Activated CD4-positive, alpha-beta T cell treated with anti-CD3 and anti-CD28 coated beads for 36 hours (primary cell): ENCODE measurements around the gene PDP2. TPM values are rescaled to one million over a fixed set of nuclear protein-coding genes. Genes with fewer than 3 reads are reported as not detected.

Experiments
- ATAC-seq: fragments of 200-7000 bp; cut with Tn5 transposase; one replicate; pipeline ENCODE4 v1.10.0; 2021; ENCODE audit warnings: mild to moderate bottlenecking, moderate library complexity
- CTCF ChIA-PET: fragments of 350-600 bp; sonication (Branson Sonifier 250); formaldehyde crosslinking; loops from one replicate; lab custom pipeline; 2021; ENCODE audit warnings: antibody characterized with exemption; lab: Charles Lee
- POLR2A ChIA-PET: fragments of 350-600 bp; sonication (Branson Sonifier 250); formaldehyde crosslinking; loops from one replicate; lab custom pipeline; 2021; ENCODE audit warnings: antibody characterized with exemption, inconsistent platforms; lab: Charles Lee
- DNase-seq: peaks from one replicate; pipeline ENCODE4 v3.0.0-alpha.2; 2020
- H3K27ac Mint-ChIP-seq: one replicate; pipeline ENCODE4 v1.8.0; 2021; ENCODE audit warnings: mixed read lengths
- H3K27me3 Mint-ChIP-seq: one replicate; pipeline ENCODE4 v1.8.0; 2021; ENCODE audit warnings: mixed read lengths
- H3K36me3 Mint-ChIP-seq: one replicate; pipeline ENCODE4 v1.8.0; 2021; ENCODE audit warnings: low read depth, mixed read lengths
- H3K4me1 Mint-ChIP-seq: one replicate; pipeline ENCODE4 v1.8.0; 2021; ENCODE audit warnings: mixed read lengths
- H3K4me3 Mint-ChIP-seq: one replicate; pipeline ENCODE4 v1.8.0; 2021; ENCODE audit warnings: mild to moderate bottlenecking, moderate library complexity, mixed read lengths
- H3K9me3 Mint-ChIP-seq: one replicate; pipeline ENCODE4 v1.8.0; 2021; ENCODE audit warnings: low read depth, mixed read lengths
- intact Hi-C, 2 experiments: fragments of 100-400 bp; cut with DNase I in 1 of 2; cut with micrococcal nuclease in 1 of 2; formaldehyde crosslinking; loops; one replicate each; pipeline versions ENCODE4 v1.14.2 to v1.15.1; 2022 to 2024; cut with DNase I, micrococcal nuclease
- total RNA-seq, 2 experiments: library from RNA; stranded (reverse); gene quantifications; one replicate each; pipeline ENCODE4 v1.2.3, GENCODE V29; 2021

The PDP2 gene
- total RNA-seq, 2 experiments from 2014 or later: 27.8 to 36.6 TPM

DNA sequence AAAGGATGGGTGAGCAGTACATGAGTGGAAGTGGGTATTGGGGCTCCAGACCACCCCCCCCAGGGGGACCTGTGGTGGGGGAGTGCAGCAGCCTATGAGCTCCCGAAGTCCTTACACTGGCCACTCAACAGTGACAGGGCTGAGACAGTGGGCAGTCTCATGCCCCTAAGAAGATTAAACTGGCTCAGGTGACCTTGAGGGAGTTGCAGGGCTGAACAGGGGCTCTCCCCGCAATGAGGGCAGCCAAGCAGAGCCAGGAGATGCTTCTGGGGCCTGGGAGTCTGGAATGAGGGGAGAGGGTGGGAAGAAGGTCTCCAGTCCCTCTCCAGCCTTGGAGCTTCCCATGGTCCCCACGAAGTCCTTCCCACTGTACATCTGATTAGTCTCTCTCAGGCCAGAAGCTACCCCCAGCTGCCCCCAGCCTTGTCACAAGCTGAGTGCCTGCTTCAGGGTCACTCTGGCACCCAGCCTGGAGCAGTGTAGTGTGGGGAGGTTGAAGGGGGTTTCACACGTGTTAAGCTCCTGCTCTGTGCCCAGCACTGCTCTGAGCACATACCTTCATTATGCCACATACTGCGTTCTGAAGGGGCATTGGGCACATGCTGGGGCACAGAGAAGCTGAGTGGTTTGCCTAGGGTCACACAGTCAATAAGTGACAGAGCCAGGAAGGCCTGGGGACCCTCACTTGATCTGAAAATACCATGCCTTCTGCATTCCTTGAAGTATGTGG, 39.4 kb downstream of the PDP2 start:
- no peak for ATAC-seq
- Mint-ChIP-seq H3K36me3 (no peaks in the 10 kb centered on the region), H3K9me3 (no peaks in the 10 kb centered on the region), H3K27me3 (peaks cover 23% of the 10 kb centered on the region), H3K27ac (no peak overlapping the region), H3K4me1 (no peaks in the 10 kb centered on the region), H3K4me3 (no peak overlapping the region)
- ChIA-PET POLR2A (no interaction called here), CTCF (interaction anchor here (0.6 to 1.4 kb wide), 4 partner anchors 12 to 271 kb away, joined by 3 to 6 read pairs (median 4); no protein-coding TSS in a partner anchor)
- no peak for DNase-seq
- intact Hi-C loops: no loop called here

GRCh38 chr16:66920299-66920590, 39.9 kb downstream of the PDP2 start:
- no peak for DNase-seq
- ChIA-PET POLR2A (no interaction called here), CTCF (interaction anchor here (1.3 to 2.0 kb wide), 3 partner anchors 11 to 13 kb away, joined by 3 to 6 read pairs (median 5); no protein-coding TSS in a partner anchor)
- peaks cover 1% of the 10 kb centered on the region for H3K4me1 Mint-ChIP-seq
- H3K27ac Mint-ChIP-seq: no peak overlapping the region
- intact Hi-C loops: no loop called here
- H3K36me3 Mint-ChIP-seq: no peaks in the 10 kb centered on the region
- H3K9me3 Mint-ChIP-seq: no peaks in the 10 kb centered on the region
- ATAC-seq: no peak
- H3K27me3 Mint-ChIP-seq: peaks cover 24% of the 10 kb centered on the region
- H3K4me3 Mint-ChIP-seq: no peak overlapping the region

- Mint-ChIP-seq H3K36me3 (no peaks in the 10 kb centered on the region), H3K4me3 (no peak overlapping the region), H3K27me3 (peaks cover 32% of the 10 kb centered on the region), H3K9me3 (no peaks in the 10 kb centered on the region), H3K4me1 (peaks cover 7% of the 10 kb centered on the region), H3K27ac (no peak overlapping the region)
- no peak for ATAC-seq
- POLR2A ChIA-PET: interaction anchor here (0.6 kb wide), 1 partner anchor 179 kb away, joined by 3 read pairs; no protein-coding TSS in a partner anchor
- DNase-seq: no peak
- intact Hi-C loops: no loop called here
- CTCF ChIA-PET: interaction anchor here (0.7 to 2.0 kb wide), 3 partner anchors 11 to 43 kb away, joined by 3 to 5 read pairs (median 3); no protein-coding TSS in a partner anchor
Measured at GRCh38 chr16:66920924-66921680, 40.8 kb downstream of the PDP2 start.

GRCh38 chr16:66921729-66922450, 41.6 kb downstream of the PDP2 start:
- Mint-ChIP-seq H3K4me1 (peaks cover 7% of the 10 kb centered on the region), H3K4me3 (no peak overlapping the region), H3K27ac (no peak overlapping the region), H3K36me3 (no peaks in the 10 kb centered on the region), H3K9me3 (no peaks in the 10 kb centered on the region), H3K27me3 (peaks cover 33% of the 10 kb centered on the region)
- intact Hi-C loops: no loop called here
- ChIA-PET CTCF (interaction anchor here (0.7 to 2.0 kb wide), 3 partner anchors 10 to 42 kb away, joined by 3 to 5 read pairs (median 3); no protein-coding TSS in a partner anchor), POLR2A (interaction anchor here (0.6 kb wide), 1 partner anchor 180 kb away, joined by 3 read pairs; no protein-coding TSS in a partner anchor)
- DNase-seq (no peak), ATAC-seq (no peak)

- H3K27me3 Mint-ChIP-seq: peaks cover 33% of the 10 kb centered on the region
- H3K27ac Mint-ChIP-seq: no peak overlapping the region
- no peak for DNase-seq
- intact Hi-C loops: no loop called here
- no peak overlapping the region for H3K4me3 Mint-ChIP-seq
- ChIA-PET CTCF (interaction anchor here (0.6 to 1.2 kb wide), 5 partner anchors 12 to 55 kb away, joined by 3 read pairs; no protein-coding TSS in a partner anchor), POLR2A (no interaction called here)
- no peaks in the 10 kb centered on the region for H3K36me3 Mint-ChIP-seq
- H3K9me3 Mint-ChIP-seq: no peaks in the 10 kb centered on the region
- no peak for ATAC-seq
- H3K4me1 Mint-ChIP-seq: peaks cover 7% of the 10 kb centered on the region
Measured at GRCh38 chr16:66923247-66923731, 43.0 kb downstream of the PDP2 start.

DNA sequence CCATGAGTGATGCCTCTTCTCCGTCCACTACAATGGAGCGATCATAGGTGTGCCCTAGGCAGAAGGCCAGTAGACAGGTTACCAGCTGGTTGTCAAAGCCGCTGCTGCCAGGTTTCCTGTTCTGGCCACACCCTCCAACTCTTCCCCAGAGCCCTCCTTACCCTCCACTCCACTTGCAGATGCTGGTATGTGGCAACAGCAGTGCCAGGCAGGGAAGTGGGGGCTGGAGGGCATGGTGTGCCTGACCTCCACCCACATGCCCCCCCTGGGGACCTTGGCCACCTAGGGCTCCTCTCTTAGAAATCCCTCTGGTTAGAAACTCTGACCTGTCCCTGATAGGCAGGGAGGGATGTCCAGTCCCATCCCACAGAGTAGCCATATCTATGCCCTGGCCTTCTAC, 43.6 kb downstream of the PDP2 start:
- Mint-ChIP-seq H3K36me3 (no peaks in the 10 kb centered on the region), H3K4me1 (peaks cover 7% of the 10 kb centered on the region), H3K9me3 (no peaks in the 10 kb centered on the region), H3K27me3 (peaks cover 33% of the 10 kb centered on the region), H3K4me3 (no peak overlapping the region), H3K27ac (no peak overlapping the region)
- ChIA-PET CTCF (interaction anchor here (0.6 to 1.1 kb wide), 3 partner anchors 12 to 56 kb away, joined by 3 read pairs; no protein-coding TSS in a partner anchor), POLR2A (no interaction called here)
- intact Hi-C loops: loop anchor here in 1 of 2 experiments (2.0 kb wide), 1 partner anchor 29 kb away; no protein-coding TSS in a partner anchor
- no peak for ATAC-seq
- DNase-seq: no peak

- ATAC-seq (peak; percentile 75), DNase-seq (peak; percentile 73)
- H3K4me1 Mint-ChIP-seq: peaks cover 7% of the 10 kb centered on the region
- no peaks in the 10 kb centered on the region for H3K36me3 Mint-ChIP-seq
- H3K4me3 Mint-ChIP-seq: peak overlapping the region; percentile 38
- H3K9me3 Mint-ChIP-seq: no peaks in the 10 kb centered on the region
- intact Hi-C loops: loop anchor here in 1 of 2 experiments (2.0 to 5.0 kb wide), 2 partner anchors 30 to 317 kb away; no protein-coding TSS in a partner anchor
- H3K27me3 Mint-ChIP-seq: peaks cover 33% of the 10 kb centered on the region
- CTCF ChIA-PET: interaction anchor here (0.7 to 1.0 kb wide), 3 partner anchors 9 to 43 kb away, joined by 3 to 5 read pairs (median 3); no protein-coding TSS in a partner anchor
- H3K27ac Mint-ChIP-seq: no peak overlapping the region
- POLR2A ChIA-PET: no interaction called here
Measured at GRCh38 chr16:66924527-66925321, 44.4 kb downstream of the PDP2 start.

- Mint-ChIP-seq H3K27ac (peak within 1 kb of the TSS; percentile 31), H3K9me3 (no peaks in the 10 kb centered on the region), H3K4me1 (peaks cover 7% of the 10 kb centered on the region), H3K4me3 (peak within 1 kb of the TSS; percentile 38), H3K36me3 (peaks cover 4% of the 10 kb centered on the region), H3K27me3 (peaks cover 33% of the 10 kb centered on the region)
- no peak for ATAC-seq
- ChIA-PET CTCF (interaction anchor here (0.7 kb wide), 2 partner anchors 7 to 44 kb away, joined by 3 read pairs; no protein-coding TSS in a partner anchor), POLR2A (no interaction called here)
- intact Hi-C loops: loop anchor here in 1 of 2 experiments (2.0 to 5.0 kb wide), 2 partner anchors 31 to 318 kb away; no protein-coding TSS in a partner anchor
- DNase-seq: no peak
Measured at GRCh38 chr16:66925322-66925840, 45.1 kb downstream of the PDP2 start, which contains the start of gene RRAD. Gene RRAD, minus strand, starts transcription at chr16:66925535. Its CDS starts 356 bp downstream, at chr16:66925179.

- DNase-seq (no peak), ATAC-seq (no peak)
- CTCF ChIA-PET: interaction anchor here (0.7 to 3.1 kb wide), 3 partner anchors 8 to 64 kb away, joined by 3 to 19 read pairs (median 3); no protein-coding TSS in a partner anchor
- Mint-ChIP-seq H3K4me1 (peaks cover 7% of the 10 kb centered on the region), H3K27me3 (peaks cover 28% of the 10 kb centered on the region), H3K27ac (no peak overlapping the region), H3K9me3 (no peaks in the 10 kb centered on the region), H3K36me3 (peaks cover 4% of the 10 kb centered on the region), H3K4me3 (no peak overlapping the region)
- intact Hi-C loops: loop anchor here in 1 of 2 experiments (5.0 kb wide), 1 partner anchor 319 kb away; no protein-coding TSS in a partner anchor
- POLR2A ChIA-PET: interaction anchor here (1.4 kb wide), 1 partner anchor 28 kb away, joined by 3 read pairs; no protein-coding TSS in a partner anchor
Measured at GRCh38 chr16:66926171-66926947, 46.0 kb downstream of the PDP2 start.
